Activated naive CD4-positive, alpha-beta T cell treated with anti-CD3 and anti-CD28 coated beads, Interleukin-2, amount 10 ng/mL, durations not matched to agents 7 days and 5 days (primary cell): ENCODE measurements around the gene FKBP4.

Experiments
- CTCF ChIA-PET: fragments of 350-600 bp; sonication (Branson Sonifier 250); formaldehyde crosslinking; loops from one replicate; lab custom pipeline; 2021; ENCODE audit warnings: antibody characterized with exemption; lab: Charles Lee
- DNase-seq: peaks from one replicate; pipeline ENCODE4 v3.0.0-alpha.2; 2020
- H3K27ac Mint-ChIP-seq: one replicate; pipeline ENCODE4 v1.8.0; 2021; ENCODE audit warnings: mild to moderate bottlenecking, moderate library complexity, mixed read lengths
- H3K27me3 Mint-ChIP-seq: one replicate; pipeline ENCODE4 v1.8.0; 2021; ENCODE audit warnings: mild to moderate bottlenecking, mixed read lengths
- H3K36me3 Mint-ChIP-seq: one replicate; pipeline ENCODE4 v1.8.0; 2021; ENCODE audit warnings: mixed read lengths
- H3K4me1 Mint-ChIP-seq: one replicate; pipeline ENCODE4 v1.8.0; 2021; ENCODE audit warnings: mixed read lengths
- H3K4me3 Mint-ChIP-seq: one replicate; pipeline ENCODE4 v1.8.0; 2021; ENCODE audit warnings: mild to moderate bottlenecking, moderate library complexity, mixed read lengths
- H3K9me3 Mint-ChIP-seq: one replicate; pipeline ENCODE4 v1.8.0; 2021; ENCODE audit warnings: mixed read lengths

FKBP4 gene

DNA sequence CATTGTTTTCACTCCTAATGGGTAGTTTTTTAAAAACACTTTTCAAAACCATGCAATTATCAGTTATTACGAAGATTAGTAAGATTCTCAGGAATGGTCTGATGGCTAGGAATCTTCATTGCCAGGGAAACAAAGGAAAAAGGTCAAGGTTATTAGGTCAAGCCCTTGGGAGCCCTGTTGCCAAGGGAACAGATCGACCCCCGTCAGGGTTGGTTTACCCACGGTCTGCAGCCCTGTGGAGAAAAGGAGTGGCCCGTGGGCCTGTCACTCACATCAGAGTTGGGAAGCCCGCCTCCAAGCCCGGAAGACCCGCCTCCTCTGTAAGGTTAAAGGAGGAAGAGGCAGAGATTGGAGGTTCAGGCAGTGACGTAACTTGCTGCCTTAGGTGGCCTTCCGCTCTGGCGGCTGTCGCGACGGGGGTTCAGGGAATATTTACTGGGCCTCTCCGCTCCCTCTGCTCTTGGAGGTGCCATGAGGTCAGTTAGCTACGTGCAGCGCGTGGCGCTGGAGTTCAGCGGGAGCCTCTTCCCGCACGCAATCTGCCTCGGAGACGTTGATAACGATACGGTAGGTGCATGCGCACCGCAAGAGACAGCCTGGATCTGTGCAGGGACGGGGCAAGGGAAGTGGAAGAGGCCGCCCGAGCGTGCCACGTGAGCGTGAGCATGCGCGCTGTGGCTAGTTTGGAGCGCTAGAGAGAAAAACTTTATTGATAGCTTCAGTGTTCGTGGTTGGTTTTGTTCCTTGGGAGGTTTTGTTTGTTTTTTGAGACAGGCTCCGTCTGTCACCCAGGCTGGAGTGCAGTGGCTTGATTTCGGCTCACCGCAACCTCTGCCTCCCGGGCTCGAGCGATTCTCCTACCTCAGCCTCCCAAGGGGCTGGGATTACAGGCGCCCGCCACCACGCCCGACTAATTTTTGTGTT is 17.8 kb downstream of the FKBP4 start, which contains the start of gene ITFG2:
TSS of gene ITFG2 (plus strand) at position 379 of the 924 bp plus-strand sequence. CDS start at position 472, 93 bp downstream.
- Mint-ChIP-seq H3K27me3 (peaks cover 4% of the 10 kb centered on the region), H3K27ac (peak within 1 kb of the TSS; percentile 95), H3K9me3 (no peaks in the 10 kb centered on the region), H3K4me1 (peaks cover 29% of the 10 kb centered on the region), H3K4me3 (peak within 1 kb of the TSS; percentile 98), H3K36me3 (peaks cover 4% of the 10 kb centered on the region)
- CTCF ChIA-PET: interaction anchor here (0.8 to 3.4 kb wide), 7 partner anchors 11 to 133 kb away, joined by 3 to 21 read pairs (median 3); partner anchors contain the start of gene FKBP4
- peak; percentile 99 for DNase-seq

DNA sequence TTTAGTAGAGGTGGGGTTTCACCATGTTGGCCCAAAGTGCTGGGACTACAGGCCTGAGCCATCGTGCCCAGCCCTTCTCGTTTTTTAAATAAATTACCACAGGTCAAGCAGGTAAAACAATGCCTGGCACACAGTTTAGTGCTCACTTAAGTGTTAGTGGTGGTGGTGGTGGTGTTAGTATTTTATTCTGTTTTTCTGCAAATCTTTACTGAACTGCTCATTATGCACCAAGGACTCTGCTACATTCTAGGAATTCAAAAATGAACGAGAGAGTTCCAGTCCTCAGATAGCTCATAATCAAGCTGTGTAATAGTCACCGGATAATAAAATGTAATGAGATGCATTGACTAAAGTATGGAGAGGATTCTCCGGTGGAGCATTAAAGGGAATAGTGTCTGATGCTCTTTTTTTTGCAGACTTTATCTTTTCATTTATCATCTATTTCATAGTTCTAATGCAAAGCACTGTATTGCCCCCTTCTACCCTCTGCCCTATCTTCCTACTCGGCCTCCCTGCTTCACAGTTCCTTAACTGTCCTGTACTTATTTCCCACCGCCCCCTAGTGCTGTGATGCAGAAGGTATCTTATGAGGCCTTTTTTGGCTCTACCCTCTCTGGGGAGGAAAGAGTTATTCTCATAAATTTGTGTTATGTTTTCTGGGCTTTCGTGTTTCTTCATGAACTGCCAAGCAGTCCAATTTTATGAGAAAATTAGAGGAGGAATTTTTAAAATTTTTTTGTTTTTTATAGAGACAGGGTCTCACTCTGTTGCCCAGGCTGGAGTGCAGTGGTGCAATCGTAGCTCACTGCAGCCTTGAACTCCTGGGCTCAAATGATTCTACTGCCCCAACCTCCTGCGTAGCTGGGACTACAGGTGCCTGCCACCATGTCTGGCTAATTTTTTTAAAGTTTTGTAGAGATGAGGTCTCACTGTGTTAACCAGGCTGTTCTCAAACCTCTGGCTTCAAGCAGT is 18.7 kb downstream of the FKBP4 start:
- peaks cover 4% of the 10 kb centered on the region for H3K27me3 Mint-ChIP-seq
- peak overlapping the region; percentile 95 for H3K27ac Mint-ChIP-seq
- peaks cover 29% of the 10 kb centered on the region for H3K4me1 Mint-ChIP-seq
- peak overlapping the region; percentile 98 for H3K4me3 Mint-ChIP-seq
- CTCF ChIA-PET: interaction anchor here (0.6 to 3.4 kb wide), 8 partner anchors 12 to 530 kb away, joined by 3 to 21 read pairs (median 4); partner anchors contain the start of gene FKBP4
- H3K36me3 Mint-ChIP-seq: peaks cover 12% of the 10 kb centered on the region
- no peaks in the 10 kb centered on the region for H3K9me3 Mint-ChIP-seq
- DNase-seq: peak; percentile 72

DNA sequence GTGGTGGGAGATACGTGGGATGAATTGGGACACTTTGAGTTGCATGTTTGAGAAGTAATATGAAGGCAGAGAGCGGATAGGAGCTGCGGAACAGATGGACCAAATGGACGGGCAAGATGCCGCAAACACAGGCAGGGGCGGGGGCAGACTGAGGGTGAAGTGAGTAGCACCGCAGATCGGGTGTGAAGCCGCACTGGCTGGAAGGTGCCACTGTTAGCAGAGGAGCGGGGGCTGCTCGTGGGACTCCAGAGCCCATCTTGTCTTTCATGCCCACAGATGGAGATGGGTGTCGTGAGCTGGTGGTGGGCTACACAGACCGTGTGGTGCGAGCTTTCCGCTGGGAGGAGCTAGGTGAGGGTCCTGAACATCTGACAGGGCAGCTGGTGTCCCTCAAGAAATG is 25.0 kb downstream of the FKBP4 start:
- Mint-ChIP-seq H3K9me3 (no peaks in the 10 kb centered on the region), H3K27ac (peak overlapping the region; percentile 28), H3K4me3 (no peak overlapping the region), H3K36me3 (peaks cover 47% of the 10 kb centered on the region), H3K4me1 (peaks cover 7% of the 10 kb centered on the region), H3K27me3 (no peaks in the 10 kb centered on the region)
- CTCF ChIA-PET: interaction anchor here (1.1 kb wide), 1 partner anchor 36 kb away, joined by 3 read pairs; no protein-coding TSS in a partner anchor
- DNase-seq: no peak

DNA sequence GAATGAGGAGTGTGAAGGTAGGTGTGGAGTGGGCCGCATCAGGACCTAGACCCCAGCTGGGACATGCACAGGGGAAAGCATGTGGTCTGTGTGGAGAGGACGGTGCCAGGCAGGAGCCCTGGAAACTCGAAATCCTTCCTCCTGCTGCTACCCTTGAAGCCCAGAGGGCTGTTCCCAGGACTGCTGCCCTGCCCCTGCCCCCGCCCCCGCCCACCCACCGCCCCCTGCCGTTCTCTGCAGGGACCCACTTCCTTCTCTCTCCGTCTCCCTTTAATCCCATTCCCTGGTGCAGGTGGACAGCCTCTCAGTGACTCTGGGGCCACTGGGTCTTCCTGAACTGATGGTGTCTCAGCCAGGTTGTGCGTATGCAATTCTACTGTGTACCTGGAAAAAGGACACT is 25.7 kb downstream of the FKBP4 start:
- Mint-ChIP-seq H3K9me3 (no peaks in the 10 kb centered on the region), H3K27me3 (no peaks in the 10 kb centered on the region), H3K4me3 (no peak overlapping the region), H3K36me3 (peaks cover 49% of the 10 kb centered on the region), H3K27ac (no peak overlapping the region), H3K4me1 (peaks cover 2% of the 10 kb centered on the region)
- no peak for DNase-seq
- CTCF ChIA-PET: interaction anchor here (1.0 to 1.1 kb wide), 2 partner anchors 28 to 37 kb away, joined by 3 to 4 read pairs; no protein-coding TSS in a partner anchor

DNA sequence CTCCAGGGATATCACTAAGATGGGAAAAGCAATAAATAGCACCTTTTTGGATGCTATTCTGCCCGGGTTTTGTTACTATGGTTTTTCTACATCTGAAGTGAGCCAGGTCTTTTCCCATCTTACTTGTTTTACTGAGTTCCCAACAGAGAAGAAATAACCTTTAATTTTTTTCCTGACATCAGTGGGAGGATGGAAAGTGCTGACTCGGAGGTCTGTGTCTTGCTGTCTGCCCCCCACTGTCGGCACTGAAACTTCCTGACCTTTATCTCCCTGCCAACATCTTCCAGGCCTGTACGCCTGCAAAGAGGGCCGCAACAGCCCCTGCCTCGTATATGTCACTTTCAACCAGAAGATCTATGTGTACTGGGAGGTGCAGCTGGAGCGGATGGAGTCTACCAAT is 28.7 kb downstream of the FKBP4 start:
- no peak for DNase-seq
- no peaks in the 10 kb centered on the region for H3K9me3 Mint-ChIP-seq
- no peaks in the 10 kb centered on the region for H3K4me1 Mint-ChIP-seq
- no peak overlapping the region for H3K4me3 Mint-ChIP-seq
- no peak overlapping the region for H3K27ac Mint-ChIP-seq
- no peaks in the 10 kb centered on the region for H3K27me3 Mint-ChIP-seq
- H3K36me3 Mint-ChIP-seq: peaks cover 51% of the 10 kb centered on the region
- CTCF ChIA-PET: no interaction called here

DNA sequence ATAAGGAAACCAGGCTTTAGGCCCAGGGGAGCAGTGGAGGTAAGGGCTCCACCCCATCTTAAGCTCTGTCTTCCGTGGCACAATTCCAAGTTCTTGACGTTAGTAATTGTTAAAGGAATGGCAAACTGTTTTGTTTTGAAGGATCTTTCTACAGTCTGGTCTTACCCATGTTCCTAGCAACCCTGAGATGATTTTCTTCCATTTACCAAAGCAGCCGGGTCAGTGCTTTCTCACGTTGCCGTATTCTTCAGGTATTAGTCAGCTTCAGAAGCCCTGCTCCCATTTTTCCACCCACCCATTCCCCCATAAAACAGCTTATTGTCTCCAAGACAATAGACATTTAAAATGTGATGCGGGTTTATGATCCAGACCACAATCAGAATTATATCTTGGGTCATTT is 29.8 kb downstream of the FKBP4 start:
- Mint-ChIP-seq H3K9me3 (no peaks in the 10 kb centered on the region), H3K36me3 (peaks cover 51% of the 10 kb centered on the region), H3K27me3 (no peaks in the 10 kb centered on the region), H3K4me1 (no peaks in the 10 kb centered on the region), H3K4me3 (no peak overlapping the region), H3K27ac (no peak overlapping the region)
- CTCF ChIA-PET: interaction anchor here (0.8 to 1.1 kb wide), 2 partner anchors 9 to 11 kb away, joined by 3 read pairs; no protein-coding TSS in a partner anchor
- DNase-seq: no peak

DNA sequence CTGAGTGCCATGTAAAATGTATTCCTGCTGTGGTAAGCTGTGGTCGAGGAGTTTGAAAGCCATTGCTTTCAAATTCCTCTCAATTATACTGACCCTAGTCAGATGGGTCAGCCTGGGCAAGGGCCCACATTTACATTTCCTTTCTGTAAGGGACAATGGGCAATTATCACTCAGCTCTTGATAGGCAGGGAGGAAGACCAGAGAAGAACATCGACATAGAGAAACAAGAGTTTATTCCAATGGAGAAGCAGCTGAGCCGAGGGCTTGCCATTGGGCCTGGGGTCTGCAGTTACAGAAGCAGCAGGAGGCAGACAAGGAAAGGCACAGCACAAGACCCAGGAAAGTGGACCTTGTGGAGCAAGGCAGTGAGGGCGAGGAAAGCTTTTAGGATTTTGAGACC is 30.4 kb downstream of the FKBP4 start:
- H3K27me3 Mint-ChIP-seq: no peaks in the 10 kb centered on the region
- CTCF ChIA-PET: interaction anchor here (0.8 to 1.1 kb wide), 2 partner anchors 10 to 11 kb away, joined by 3 read pairs; no protein-coding TSS in a partner anchor
- no peak overlapping the region for H3K4me3 Mint-ChIP-seq
- DNase-seq: no peak
- no peak overlapping the region for H3K27ac Mint-ChIP-seq
- no peaks in the 10 kb centered on the region for H3K4me1 Mint-ChIP-seq
- no peaks in the 10 kb centered on the region for H3K9me3 Mint-ChIP-seq
- H3K36me3 Mint-ChIP-seq: peaks cover 48% of the 10 kb centered on the region

DNA sequence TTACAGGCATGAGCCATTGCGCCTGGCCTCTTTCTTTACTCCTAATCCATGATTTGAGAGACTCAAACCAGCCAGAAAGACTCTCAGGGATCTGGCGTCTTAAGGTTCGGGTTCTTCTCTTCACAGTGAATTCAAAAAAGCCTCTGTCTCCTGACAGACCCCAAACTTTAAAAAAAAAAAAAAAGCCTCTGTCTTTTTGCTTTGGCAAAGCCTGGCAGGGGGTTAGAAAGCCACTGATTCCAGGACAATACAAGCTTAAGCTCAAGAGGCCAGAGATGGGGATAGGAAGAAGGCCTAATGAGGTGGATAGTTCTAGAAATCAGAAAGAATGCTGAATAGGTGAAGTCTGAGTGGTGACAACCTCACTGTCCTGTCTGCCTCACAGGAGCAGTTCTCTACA is 31.3 kb downstream of the FKBP4 start:
- Mint-ChIP-seq H3K9me3 (no peaks in the 10 kb centered on the region), H3K27me3 (no peaks in the 10 kb centered on the region), H3K4me1 (no peaks in the 10 kb centered on the region), H3K27ac (no peak overlapping the region), H3K4me3 (no peak overlapping the region), H3K36me3 (peaks cover 50% of the 10 kb centered on the region)
- no peak for DNase-seq
- CTCF ChIA-PET: no interaction called here

DNA sequence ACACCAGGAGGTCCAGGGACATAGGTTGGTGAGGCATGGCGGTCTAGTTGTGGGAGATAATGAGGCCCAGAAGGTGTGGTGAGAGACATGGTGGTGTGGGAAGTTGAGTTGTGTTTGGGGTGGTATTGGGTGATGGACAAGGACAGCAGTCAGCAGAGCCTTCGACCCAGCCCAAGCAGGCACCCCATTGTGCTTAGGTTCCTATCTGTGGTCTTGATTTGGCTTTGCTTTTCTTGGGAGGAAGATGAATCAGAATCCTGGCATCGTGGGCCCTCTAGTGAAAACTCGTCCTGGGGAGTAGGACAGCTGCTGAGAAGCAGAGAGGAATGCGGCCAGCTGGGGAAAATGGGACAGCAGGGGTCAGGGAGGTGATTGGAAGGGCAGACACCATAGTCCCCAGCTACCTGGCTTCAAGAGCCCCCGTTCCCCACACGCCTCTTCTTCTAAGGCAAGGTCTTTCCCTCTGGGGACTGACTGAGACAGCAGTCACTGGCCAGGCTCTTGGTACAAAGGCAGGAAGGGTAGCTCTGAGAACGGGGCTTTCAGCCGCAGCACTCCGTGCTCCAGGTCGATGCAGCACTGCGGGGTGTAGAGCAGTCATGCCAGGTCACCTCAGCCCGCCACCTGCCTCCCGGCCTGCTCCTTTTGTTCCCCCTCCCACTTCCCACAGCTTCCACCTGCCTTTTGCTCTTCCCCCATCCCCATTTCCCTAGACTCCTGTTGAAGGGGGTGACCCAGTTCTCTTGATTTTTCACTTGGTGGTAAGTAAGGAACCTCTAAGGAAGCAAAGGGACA is 32.1 kb downstream of the FKBP4 start:
- Mint-ChIP-seq H3K4me1 (no peaks in the 10 kb centered on the region), H3K4me3 (no peak overlapping the region), H3K27ac (peak overlapping the region; percentile 51), H3K27me3 (no peaks in the 10 kb centered on the region), H3K36me3 (peaks cover 46% of the 10 kb centered on the region), H3K9me3 (no peaks in the 10 kb centered on the region)
- DNase-seq: no peak
- CTCF ChIA-PET: no interaction called here

DNA sequence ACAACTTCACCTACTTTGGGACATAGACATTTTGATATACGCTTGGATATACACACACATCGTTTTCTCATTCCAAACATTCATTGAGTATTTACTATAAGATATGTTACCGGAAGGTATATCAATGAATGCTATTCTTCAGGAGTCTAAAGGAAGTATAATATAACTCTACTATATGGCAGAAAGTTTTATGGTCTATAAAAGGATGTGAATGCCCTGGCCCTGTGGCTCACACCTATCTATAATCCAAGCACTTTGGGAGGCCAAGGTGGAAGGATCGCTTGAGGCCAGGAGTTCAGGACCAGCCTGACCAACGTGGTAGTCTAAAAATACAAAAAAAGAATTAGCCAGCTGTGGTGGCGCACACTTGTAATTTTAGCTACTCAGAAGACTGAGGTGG is 34.5 kb downstream of the FKBP4 start:
- no peak overlapping the region for H3K27ac Mint-ChIP-seq
- no peaks in the 10 kb centered on the region for H3K4me1 Mint-ChIP-seq
- H3K36me3 Mint-ChIP-seq: peaks cover 30% of the 10 kb centered on the region
- H3K27me3 Mint-ChIP-seq: no peaks in the 10 kb centered on the region
- no peak overlapping the region for H3K4me3 Mint-ChIP-seq
- H3K9me3 Mint-ChIP-seq: no peaks in the 10 kb centered on the region
- DNase-seq: no peak
- CTCF ChIA-PET: no interaction called here

DNA sequence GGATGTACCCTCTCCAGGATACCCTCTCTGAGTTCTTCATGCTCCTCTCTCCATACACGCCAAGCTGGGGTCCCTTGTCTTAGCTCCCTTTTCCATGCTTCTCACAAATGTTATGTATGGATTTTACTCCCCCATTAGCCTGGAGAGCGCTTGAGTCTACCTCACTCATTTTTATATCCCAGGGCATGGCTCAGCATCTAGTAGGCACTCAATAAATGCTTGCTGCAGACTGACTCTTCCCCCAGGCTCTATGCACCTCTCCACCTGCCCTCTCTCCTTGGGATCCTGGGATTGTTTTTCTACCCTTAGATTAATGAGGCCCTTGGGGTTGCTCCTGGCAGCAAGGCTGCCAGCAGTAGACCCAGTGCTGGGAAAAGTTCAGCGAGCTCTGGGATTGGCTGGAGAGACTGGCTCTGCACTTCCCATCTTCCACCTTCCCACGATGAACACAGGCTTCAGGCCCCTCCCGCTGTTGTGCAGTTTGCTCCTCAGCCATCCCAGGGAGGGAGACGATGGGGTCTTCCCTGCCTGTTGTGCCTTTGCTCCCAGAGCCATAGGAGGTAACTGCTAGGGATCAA is 37.9 kb downstream of the FKBP4 start:
- DNase-seq: no peak
- Mint-ChIP-seq H3K4me3 (no peak overlapping the region), H3K36me3 (peaks cover 13% of the 10 kb centered on the region), H3K27me3 (no peaks in the 10 kb centered on the region), H3K9me3 (no peaks in the 10 kb centered on the region), H3K27ac (no peak overlapping the region), H3K4me1 (no peaks in the 10 kb centered on the region)
- CTCF ChIA-PET: no interaction called here

DNA sequence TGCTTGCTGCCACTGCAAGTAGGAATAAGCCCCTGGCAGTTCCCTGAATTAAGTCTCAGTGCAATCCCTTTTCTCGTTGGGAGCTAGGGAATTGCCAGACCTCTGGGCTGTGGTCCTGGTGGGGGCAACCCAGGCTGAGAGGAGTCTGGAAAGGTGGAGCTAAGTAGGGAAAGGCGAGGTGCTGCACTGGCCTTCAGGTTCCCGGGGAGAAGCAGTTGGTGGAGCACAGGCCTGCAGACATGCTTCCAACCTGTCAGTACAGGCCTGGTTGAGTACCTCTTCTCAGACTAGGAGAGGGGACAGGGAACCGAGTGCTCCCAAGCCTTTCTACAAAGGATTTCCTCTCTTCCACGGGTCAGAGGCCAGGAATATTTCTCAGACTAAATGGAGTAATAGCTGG is 38.6 kb downstream of the FKBP4 start:
- Mint-ChIP-seq H3K9me3 (no peaks in the 10 kb centered on the region), H3K36me3 (peaks cover 9% of the 10 kb centered on the region), H3K27ac (no peak overlapping the region), H3K27me3 (no peaks in the 10 kb centered on the region), H3K4me3 (no peak overlapping the region), H3K4me1 (no peaks in the 10 kb centered on the region)
- CTCF ChIA-PET: interaction anchor here (0.8 kb wide), 1 partner anchor 21 kb away, joined by 3 read pairs; no protein-coding TSS in a partner anchor
- no peak for DNase-seq

DNA sequence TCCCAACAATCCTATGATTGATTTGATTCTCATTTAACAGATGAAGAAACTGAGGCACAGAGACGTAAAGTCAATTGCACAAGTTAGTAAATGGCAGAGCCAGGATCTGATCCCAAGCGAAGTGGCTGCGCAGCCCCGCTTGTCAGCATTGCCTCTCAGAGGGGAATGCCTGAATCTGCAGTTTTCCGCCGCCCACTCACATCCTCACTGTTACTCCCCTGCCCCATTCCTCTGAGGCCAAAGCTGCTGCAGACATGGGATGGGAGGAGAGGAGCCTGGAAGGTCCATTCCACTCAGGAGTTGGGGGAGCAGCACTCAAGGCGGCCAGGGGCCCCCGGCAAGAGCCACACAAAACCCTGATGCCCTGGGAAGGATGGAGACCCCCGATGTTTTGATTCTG is 39.0 kb downstream of the FKBP4 start:
- Mint-ChIP-seq H3K4me1 (no peaks in the 10 kb centered on the region), H3K4me3 (no peak overlapping the region), H3K9me3 (no peaks in the 10 kb centered on the region), H3K27ac (no peak overlapping the region), H3K27me3 (no peaks in the 10 kb centered on the region), H3K36me3 (peaks cover 9% of the 10 kb centered on the region)
- CTCF ChIA-PET: interaction anchor here (0.8 kb wide), 1 partner anchor 21 kb away, joined by 3 read pairs; no protein-coding TSS in a partner anchor
- DNase-seq: no peak
